PC-9 (cell line): ENCODE results near the gene UMAD1. TPM values are rescaled to one million over a fixed set of nuclear protein-coding genes. Genes with fewer than 3 reads are reported as not detected.

Source experiments
- BruUV-seq: library from RNA; stranded (reverse); fragments of 400-500 nt; replicated peaks from 2 replicates; lab custom pipeline; 2021; lab: Mats Ljungman, UMichigan
- CTCF ChIA-PET: fragments of 300-600 bp; sonication (Branson Sonifier 250); formaldehyde crosslinking; loops from one replicate; lab custom pipeline; 2022; ENCODE audit warnings: antibody characterized with exemption; lab: Charles Lee
- POLR2A ChIA-PET: fragments of 300-600 bp; sonication (Branson Sonifier 250); formaldehyde crosslinking; loops from one replicate; lab custom pipeline; 2022; ENCODE audit warnings: antibody characterized with exemption; ENCODE audit not compliant: unreplicated experiment; lab: Charles Lee
- DNase-seq, 2 experiments: peaks; one replicate each; pipeline versions ENCODE4 v3.0.0 to v3.0.0-alpha.2; 2015 to 2022; ENCODE audit warnings: mixed read lengths in 1 of 2
- H2AFZ ChIP-seq: fragments of 200-600 bp; sonication (generic); 2 replicates; pipeline ENCODE4 v1.8.1; 2017; ENCODE audit warnings: antibody characterized with exemption
- H3F3A ChIP-seq: fragments of 200-600 bp; sonication (generic); 2 replicates; pipeline ENCODE4 v1.8.1; 2017; ENCODE audit warnings: antibody characterized with exemption, mild to moderate bottlenecking, low read depth; ENCODE audit not compliant: insufficient read depth
- H3K27ac ChIP-seq: fragments of 200-600 bp; sonication (generic); 2 replicates; pipeline ENCODE4 v1.6.1; 2016; ENCODE audit warnings: mixed run types
- H3K27me3 ChIP-seq: fragments of 200-600 bp; sonication (generic); 2 replicates; pipeline ENCODE4 v1.6.1; 2016; ENCODE audit warnings: low read depth, mixed run types; ENCODE audit not compliant: insufficient read depth
- H3K36me3 ChIP-seq: fragments of 200-600 bp; sonication (generic); 2 replicates; pipeline ENCODE4 v1.6.1; 2016; ENCODE audit warnings: low read depth, mixed run types
- H3K4me1 ChIP-seq: fragments of 200-600 bp; sonication (generic); replicated peaks from 2 replicates; pipeline ENCODE4 v1.6.1; 2016; ENCODE audit warnings: mixed run types; ENCODE audit not compliant: insufficient read depth
- H3K4me2 ChIP-seq: fragments of 200-600 bp; sonication (generic); 2 replicates; pipeline ENCODE4 v1.6.1; 2017; ENCODE audit warnings: mixed run types
- H3K4me3 ChIP-seq: fragments of 200-600 bp; sonication (generic); 2 replicates; pipeline ENCODE4 v1.6.1; 2016; ENCODE audit warnings: mixed run types
- H3K79me2 ChIP-seq: fragments of 200-600 bp; sonication (generic); 2 replicates; pipeline ENCODE4 v1.6.1; 2017; ENCODE audit warnings: low read depth, mixed run types
- H3K9me2 ChIP-seq: fragments of 200-600 bp; sonication (generic); 2 replicates; pipeline ENCODE4 v1.8.1; 2017; ENCODE audit warnings: mild to moderate bottlenecking; ENCODE audit not compliant: insufficient read depth
- H3K9me3 ChIP-seq: fragments of 200-600 bp; sonication (generic); 2 replicates; pipeline ENCODE4 v1.8.1; 2016; ENCODE audit warnings: low read depth; ENCODE audit not compliant: insufficient read depth
- H4K20me1 ChIP-seq: fragments of 200-600 bp; sonication (generic); 2 replicates; pipeline ENCODE4 v1.8.1; 2017; ENCODE audit not compliant: insufficient read depth
- CTCF ChIP-seq: fragments of 200-600 bp; sonication (generic); conservative IDR thresholded peaks from 2 replicates; pipeline ENCODE4 v1.6.1; 2017; ENCODE audit warnings: mixed run types, antibody characterized with exemption, mild to moderate bottlenecking, moderate library complexity
- EZH2 ChIP-seq: fragments of 200-600 bp; sonication (generic); IDR thresholded peaks from 2 replicates; pipeline ENCODE4 v1.8.0; 2017; ENCODE audit warnings: antibody characterized with exemption, low read depth
- intact Hi-C: fragments of 100-400 bp; cut with micrococcal nuclease; formaldehyde crosslinking; loops from one replicate; pipeline ENCODE4 v1.10.0; 2022; ENCODE audit not compliant: unreplicated experiment
- total RNA-seq: library from RNA; stranded (reverse); gene quantifications from 2 replicates; pipeline ENCODE4 v1.2.3, GENCODE V29; 2021

UMAD1 gene
- total RNA-seq, 1 experiment from 2014 or later = 20.5 TPM

DNA sequence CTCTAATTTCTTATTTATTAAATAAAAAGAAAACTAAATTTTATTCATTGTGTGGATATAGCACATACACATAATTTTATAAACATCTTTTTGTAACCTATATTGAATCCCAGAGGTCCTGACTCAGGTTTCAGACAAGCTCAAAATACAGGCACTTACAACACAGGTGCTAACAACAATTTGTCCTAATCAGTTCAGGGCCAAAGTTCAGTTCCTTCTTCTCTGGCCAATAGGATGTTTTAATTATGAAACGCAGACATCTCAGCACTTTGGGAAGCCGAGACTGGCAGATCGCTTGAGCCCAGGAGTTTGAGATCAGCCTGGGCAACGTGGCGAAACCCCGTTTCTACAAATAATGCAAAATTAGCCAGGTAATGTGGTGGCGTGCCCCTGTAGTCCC is 62.9 kb downstream of the UMAD1 start:
- BruUV-seq = no TSS peak

GRCh38 chr7:7704867-7705266 is 64.3 kb downstream of the UMAD1 start:
- Histone ChIP-seq H3K4me1 (no peaks in the 10 kb centered on the region), H3K9me2 (no peaks in the 10 kb centered on the region), H3K9me3 (no peaks in the 10 kb centered on the region), H3F3A (no peaks in the 10 kb centered on the region), H3K4me2 (no peak overlapping the region), H3K79me2 (no peaks in the 10 kb centered on the region), H2AFZ (no peak overlapping the region), H3K27me3 (no peaks in the 10 kb centered on the region), H3K36me3 (no peaks in the 10 kb centered on the region), H4K20me1 (no peaks in the 10 kb centered on the region; the same call in 1 of the 2 replicates), H3K4me3 (no peak overlapping the region), H3K27ac (no peak overlapping the region)
- TF ChIP-seq EZH2 (no peak), CTCF (no peak)
- no peak for DNase-seq
- no TSS peak for BruUV-seq
- ChIA-PET CTCF (no interaction called here), POLR2A (no interaction called here)
- intact Hi-C loops = no loop called here

More for the DNA sequence above, 62.9 kb downstream of the UMAD1 start:
- H3K79me2 ChIP-seq = no peaks in the 10 kb centered on the region
- DNase-seq = no peak
- no peak overlapping the region for H3K4me3 ChIP-seq
- H3K9me3 ChIP-seq = no peaks in the 10 kb centered on the region
- CTCF ChIA-PET = no interaction called here
- no peak for TF ChIP-seq CTCF
- TF ChIP-seq EZH2 = no peak
- POLR2A ChIA-PET = no interaction called here
- intact Hi-C loops = no loop called here
- no peaks in the 10 kb centered on the region for H3K27me3 ChIP-seq
- H3K36me3 ChIP-seq = no peaks in the 10 kb centered on the region
- no peak overlapping the region for H3K4me2 ChIP-seq
- no peak overlapping the region for H3K27ac ChIP-seq
- no peaks in the 10 kb centered on the region; the same call in 1 of the 2 replicates for H4K20me1 ChIP-seq
- no peak overlapping the region for H2AFZ ChIP-seq
- no peaks in the 10 kb centered on the region for H3K9me2 ChIP-seq
- no peaks in the 10 kb centered on the region for H3K4me1 ChIP-seq
- H3F3A ChIP-seq = no peaks in the 10 kb centered on the region

- POLR2A ChIA-PET = no interaction called here
- BruUV-seq = no TSS peak
- no peaks in the 10 kb centered on the region for H3K79me2 ChIP-seq
- TF ChIP-seq CTCF = no peak
- no peak for TF ChIP-seq EZH2
- intact Hi-C loops = no loop called here
- H3K4me2 ChIP-seq = no peak overlapping the region
- no peaks in the 10 kb centered on the region for H3K36me3 ChIP-seq
- H3K4me1 ChIP-seq = no peaks in the 10 kb centered on the region
- H4K20me1 ChIP-seq = no peaks in the 10 kb centered on the region; the same call in 1 of the 2 replicates
- H3K27me3 ChIP-seq = no peaks in the 10 kb centered on the region
- CTCF ChIA-PET = no interaction called here
- H3F3A ChIP-seq = no peaks in the 10 kb centered on the region
- H3K4me3 ChIP-seq = no peak overlapping the region
- H2AFZ ChIP-seq = no peak overlapping the region
- H3K9me2 ChIP-seq = no peaks in the 10 kb centered on the region
- H3K27ac ChIP-seq = no peak overlapping the region
- no peak for DNase-seq
- no peaks in the 10 kb centered on the region for H3K9me3 ChIP-seq
Measured at GRCh38 chr7:7705318-7705717, 64.8 kb downstream of the UMAD1 start.
